K562 (cell line): Measurements from ENCODE around the gene CCDC87.

Experiments
- CREB1 ChIP-seq, 2 experiments: sonication (generic) in 1 of 2; formaldehyde crosslinking in 1 of 2; IDR thresholded peaks; 2 replicates each; pipeline versions ENCODE4 v1.6.1 to v1.8.0; 2012 to 2022; ENCODE audit warnings: inconsistent platforms in 1 of 2, mild to moderate bottlenecking in 1 of 2, missing genetic modification reagents in 1 of 2, moderate library complexity in 1 of 2
- FOXM1 ChIP-seq, 2 experiments: fragments of 450-650 bp in 1 of 2; sonication (generic) in 1 of 2; formaldehyde crosslinking in 1 of 2; IDR thresholded peaks; 2 replicates each; pipeline versions ENCODE4 v1.6.1 to v1.9.0; 2017 to 2022; ENCODE audit warnings: low read depth in 2 of 2, mild to moderate bottlenecking in 2 of 2, missing genetic modification reagents in 1 of 2, moderate library complexity in 1 of 2
- POLR2AphosphoS5 ChIP-seq: IDR thresholded peaks from 2 replicates; pipeline ENCODE4 v1.6.1; 2011; ENCODE audit warnings: mild to moderate bottlenecking, low read depth, low read length, moderate library complexity; ENCODE audit not compliant: control insufficient read depth, insufficient read depth
- RFX1 ChIP-seq: fragments of 450-650 bp; IDR thresholded peaks from 2 replicates; pipeline ENCODE4 v1.6.1; 2016; ENCODE audit warnings: mild to moderate bottlenecking, moderate library complexity
- SLC30A9 ChIP-seq: fragments of 250-450 bp; sonication (Bioruptor Pico); IDR thresholded peaks from 2 replicates; pipeline ENCODE4 v1.8.0; 2022; ENCODE audit warnings: mild to moderate bottlenecking, moderate library complexity
- SMARCC2 ChIP-seq: fragments of 450-650 bp; IDR thresholded peaks from 2 replicates; pipeline ENCODE4 v1.6.1; 2017; ENCODE audit warnings: antibody characterized with exemption, moderate library complexity, mild to moderate bottlenecking, low read depth
- TF ChIP-seq, protein P1 (sequence below): sonication (generic); formaldehyde crosslinking; IDR thresholded peaks from 2 replicates; pipeline ENCODE4 v1.8.1; 2022; ENCODE audit warnings: missing genetic modification reagents
- TF ChIP-seq, protein P2 (sequence below): fragments of 450-650 bp; IDR thresholded peaks from 2 replicates; pipeline ENCODE4 v1.6.1; 2016; ENCODE audit warnings: mild to moderate bottlenecking, moderate library complexity

DNA sequence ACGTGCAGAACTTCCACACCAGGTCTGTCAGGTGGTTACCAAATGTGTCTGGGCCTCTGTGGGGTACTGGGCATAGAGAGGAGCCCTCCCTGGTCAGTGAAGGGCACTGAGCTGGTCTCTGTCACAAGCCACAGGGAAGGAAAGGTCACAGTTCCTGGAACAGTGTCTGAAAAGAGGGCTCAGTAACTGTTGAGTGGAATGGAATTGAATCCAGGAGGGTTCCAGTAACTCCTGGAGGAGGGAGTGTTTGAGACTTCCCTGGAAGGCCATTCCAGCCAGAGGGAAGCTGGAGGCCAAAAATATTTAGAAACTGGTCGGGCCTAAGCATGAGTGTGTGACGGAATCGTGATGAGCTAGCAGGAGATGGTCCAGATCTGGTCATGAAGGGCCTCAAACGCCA is 38.3 kb downstream of the CCDC87 start:
- TF ChIP-seq SMARCC2 (no peak), SLC30A9 (CRISPR knock-in tag) (no peak), POLR2AphosphoS5 (no peak), CREB1 (IDR thresholded peaks at IDR 0.05) (no peak), CREB1 (CRISPR knock-in tag; IDR thresholded peaks at IDR 0.05) (no peak), RFX1 (no peak), FOXM1 (IDR thresholded peaks at IDR 0.05; ENCODE audit: low read depth) (no peak), FOXM1 (CRISPR knock-in tag; IDR thresholded peaks at IDR 0.05; ENCODE audit: low read depth) (no peak)
- TF ChIP-seq, protein P1, sequence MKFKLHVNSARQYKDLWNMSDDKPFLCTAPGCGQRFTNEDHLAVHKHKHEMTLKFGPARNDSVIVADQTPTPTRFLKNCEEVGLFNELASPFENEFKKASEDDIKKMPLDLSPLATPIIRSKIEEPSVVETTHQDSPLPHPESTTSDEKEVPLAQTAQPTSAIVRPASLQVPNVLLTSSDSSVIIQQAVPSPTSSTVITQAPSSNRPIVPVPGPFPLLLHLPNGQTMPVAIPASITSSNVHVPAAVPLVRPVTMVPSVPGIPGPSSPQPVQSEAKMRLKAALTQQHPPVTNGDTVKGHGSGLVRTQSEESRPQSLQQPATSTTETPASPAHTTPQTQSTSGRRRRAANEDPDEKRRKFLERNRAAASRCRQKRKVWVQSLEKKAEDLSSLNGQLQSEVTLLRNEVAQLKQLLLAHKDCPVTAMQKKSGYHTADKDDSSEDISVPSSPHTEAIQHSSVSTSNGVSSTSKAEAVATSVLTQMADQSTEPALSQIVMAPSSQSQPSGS (CRISPR knock-in tag), result no peak
- TF ChIP-seq, protein P2, sequence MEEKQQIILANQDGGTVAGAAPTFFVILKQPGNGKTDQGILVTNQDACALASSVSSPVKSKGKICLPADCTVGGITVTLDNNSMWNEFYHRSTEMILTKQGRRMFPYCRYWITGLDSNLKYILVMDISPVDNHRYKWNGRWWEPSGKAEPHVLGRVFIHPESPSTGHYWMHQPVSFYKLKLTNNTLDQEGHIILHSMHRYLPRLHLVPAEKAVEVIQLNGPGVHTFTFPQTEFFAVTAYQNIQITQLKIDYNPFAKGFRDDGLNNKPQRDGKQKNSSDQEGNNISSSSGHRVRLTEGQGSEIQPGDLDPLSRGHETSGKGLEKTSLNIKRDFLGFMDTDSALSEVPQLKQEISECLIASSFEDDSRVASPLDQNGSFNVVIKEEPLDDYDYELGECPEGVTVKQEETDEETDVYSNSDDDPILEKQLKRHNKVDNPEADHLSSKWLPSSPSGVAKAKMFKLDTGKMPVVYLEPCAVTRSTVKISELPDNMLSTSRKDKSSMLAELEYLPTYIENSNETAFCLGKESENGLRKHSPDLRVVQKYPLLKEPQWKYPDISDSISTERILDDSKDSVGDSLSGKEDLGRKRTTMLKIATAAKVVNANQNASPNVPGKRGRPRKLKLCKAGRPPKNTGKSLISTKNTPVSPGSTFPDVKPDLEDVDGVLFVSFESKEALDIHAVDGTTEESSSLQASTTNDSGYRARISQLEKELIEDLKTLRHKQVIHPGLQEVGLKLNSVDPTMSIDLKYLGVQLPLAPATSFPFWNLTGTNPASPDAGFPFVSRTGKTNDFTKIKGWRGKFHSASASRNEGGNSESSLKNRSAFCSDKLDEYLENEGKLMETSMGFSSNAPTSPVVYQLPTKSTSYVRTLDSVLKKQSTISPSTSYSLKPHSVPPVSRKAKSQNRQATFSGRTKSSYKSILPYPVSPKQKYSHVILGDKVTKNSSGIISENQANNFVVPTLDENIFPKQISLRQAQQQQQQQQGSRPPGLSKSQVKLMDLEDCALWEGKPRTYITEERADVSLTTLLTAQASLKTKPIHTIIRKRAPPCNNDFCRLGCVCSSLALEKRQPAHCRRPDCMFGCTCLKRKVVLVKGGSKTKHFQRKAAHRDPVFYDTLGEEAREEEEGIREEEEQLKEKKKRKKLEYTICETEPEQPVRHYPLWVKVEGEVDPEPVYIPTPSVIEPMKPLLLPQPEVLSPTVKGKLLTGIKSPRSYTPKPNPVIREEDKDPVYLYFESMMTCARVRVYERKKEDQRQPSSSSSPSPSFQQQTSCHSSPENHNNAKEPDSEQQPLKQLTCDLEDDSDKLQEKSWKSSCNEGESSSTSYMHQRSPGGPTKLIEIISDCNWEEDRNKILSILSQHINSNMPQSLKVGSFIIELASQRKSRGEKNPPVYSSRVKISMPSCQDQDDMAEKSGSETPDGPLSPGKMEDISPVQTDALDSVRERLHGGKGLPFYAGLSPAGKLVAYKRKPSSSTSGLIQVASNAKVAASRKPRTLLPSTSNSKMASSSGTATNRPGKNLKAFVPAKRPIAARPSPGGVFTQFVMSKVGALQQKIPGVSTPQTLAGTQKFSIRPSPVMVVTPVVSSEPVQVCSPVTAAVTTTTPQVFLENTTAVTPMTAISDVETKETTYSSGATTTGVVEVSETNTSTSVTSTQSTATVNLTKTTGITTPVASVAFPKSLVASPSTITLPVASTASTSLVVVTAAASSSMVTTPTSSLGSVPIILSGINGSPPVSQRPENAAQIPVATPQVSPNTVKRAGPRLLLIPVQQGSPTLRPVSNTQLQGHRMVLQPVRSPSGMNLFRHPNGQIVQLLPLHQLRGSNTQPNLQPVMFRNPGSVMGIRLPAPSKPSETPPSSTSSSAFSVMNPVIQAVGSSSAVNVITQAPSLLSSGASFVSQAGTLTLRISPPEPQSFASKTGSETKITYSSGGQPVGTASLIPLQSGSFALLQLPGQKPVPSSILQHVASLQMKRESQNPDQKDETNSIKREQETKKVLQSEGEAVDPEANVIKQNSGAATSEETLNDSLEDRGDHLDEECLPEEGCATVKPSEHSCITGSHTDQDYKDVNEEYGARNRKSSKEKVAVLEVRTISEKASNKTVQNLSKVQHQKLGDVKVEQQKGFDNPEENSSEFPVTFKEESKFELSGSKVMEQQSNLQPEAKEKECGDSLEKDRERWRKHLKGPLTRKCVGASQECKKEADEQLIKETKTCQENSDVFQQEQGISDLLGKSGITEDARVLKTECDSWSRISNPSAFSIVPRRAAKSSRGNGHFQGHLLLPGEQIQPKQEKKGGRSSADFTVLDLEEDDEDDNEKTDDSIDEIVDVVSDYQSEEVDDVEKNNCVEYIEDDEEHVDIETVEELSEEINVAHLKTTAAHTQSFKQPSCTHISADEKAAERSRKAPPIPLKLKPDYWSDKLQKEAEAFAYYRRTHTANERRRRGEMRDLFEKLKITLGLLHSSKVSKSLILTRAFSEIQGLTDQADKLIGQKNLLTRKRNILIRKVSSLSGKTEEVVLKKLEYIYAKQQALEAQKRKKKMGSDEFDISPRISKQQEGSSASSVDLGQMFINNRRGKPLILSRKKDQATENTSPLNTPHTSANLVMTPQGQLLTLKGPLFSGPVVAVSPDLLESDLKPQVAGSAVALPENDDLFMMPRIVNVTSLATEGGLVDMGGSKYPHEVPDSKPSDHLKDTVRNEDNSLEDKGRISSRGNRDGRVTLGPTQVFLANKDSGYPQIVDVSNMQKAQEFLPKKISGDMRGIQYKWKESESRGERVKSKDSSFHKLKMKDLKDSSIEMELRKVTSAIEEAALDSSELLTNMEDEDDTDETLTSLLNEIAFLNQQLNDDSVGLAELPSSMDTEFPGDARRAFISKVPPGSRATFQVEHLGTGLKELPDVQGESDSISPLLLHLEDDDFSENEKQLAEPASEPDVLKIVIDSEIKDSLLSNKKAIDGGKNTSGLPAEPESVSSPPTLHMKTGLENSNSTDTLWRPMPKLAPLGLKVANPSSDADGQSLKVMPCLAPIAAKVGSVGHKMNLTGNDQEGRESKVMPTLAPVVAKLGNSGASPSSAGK, result no peak
